DND-41 (cell line): ENCODE results near the gene DAPL1.

Experiments
- ATAC-seq: fragments of 200-7000 bp; cut with Tn5 transposase; 3 replicates; pipeline ENCODE4 v1.9.1; 2021; ENCODE audit warnings: low read depth; ENCODE audit not compliant: insufficient read depth
- DNase-seq: peaks from one replicate; pipeline ENCODE4 v3.0.0-alpha.2; 2020
- H2AFZ ChIP-seq: 2 replicates; pipeline ENCODE4 v1.6.0; 2012; ENCODE audit warnings: low read depth, low read length
- H3K27ac ChIP-seq: 2 replicates; pipeline ENCODE4 v1.5.1; 2012; ENCODE audit warnings: low read length, inconsistent platforms
- H3K27me3 ChIP-seq: fragments of 200-600 bp; sonication (generic); 2 replicates; pipeline ENCODE4 v1.6.0; 2012; ENCODE audit warnings: low read length, mild to moderate bottlenecking, inconsistent platforms; ENCODE audit not compliant: insufficient read depth, poor library complexity
- H3K36me3 ChIP-seq: 2 replicates; pipeline ENCODE4 v1.5.1; 2012; ENCODE audit warnings: low read length, inconsistent platforms; ENCODE audit not compliant: insufficient read depth
- H3K4me1 ChIP-seq: 2 replicates; pipeline ENCODE4 v1.5.1; 2012; ENCODE audit warnings: mild to moderate bottlenecking, low read length; ENCODE audit not compliant: insufficient read depth
- H3K4me2 ChIP-seq: 2 replicates; pipeline ENCODE4 v1.6.0; 2012; ENCODE audit warnings: mild to moderate bottlenecking, moderate library complexity, low read length, inconsistent platforms; ENCODE audit not compliant: insufficient read depth
- H3K4me3 ChIP-seq, 2 experiments: fragments of 200-600 bp in 1 of 2; shearing (Covaris generic) in 1 of 2; 2 replicates each; pipeline ENCODE4 v1.5.1; 2012 to 2016; ENCODE audit warnings: inconsistent platforms in 2 of 2, low read length in 2 of 2, mild to moderate bottlenecking in 2 of 2, low read depth in 1 of 2, moderate library complexity in 1 of 2
- H3K79me2 ChIP-seq: 2 replicates; pipeline ENCODE4 v1.6.0; 2012; ENCODE audit warnings: low read length, inconsistent platforms; ENCODE audit not compliant: insufficient read depth
- H3K9ac ChIP-seq: 2 replicates; pipeline ENCODE4 v1.6.0; 2012; ENCODE audit warnings: low read depth, mild to moderate bottlenecking, inconsistent platforms, low read length, moderate library complexity
- H3K9me3 ChIP-seq: 2 replicates; pipeline ENCODE4 v1.5.1; 2012; ENCODE audit warnings: low read length, moderate library complexity, mild to moderate bottlenecking, inconsistent platforms; ENCODE audit not compliant: insufficient read depth, severe bottlenecking
- H4K20me1 ChIP-seq: 2 replicates; pipeline ENCODE4 v1.6.0; 2012; ENCODE audit warnings: low read length; ENCODE audit not compliant: insufficient read depth
- CTCF ChIP-seq: IDR thresholded peaks from 2 replicates; pipeline ENCODE4 v1.5.1; 2012; ENCODE audit warnings: borderline replicate concordance, low read length, moderate library complexity, mild to moderate bottlenecking; ENCODE audit not compliant: poor library complexity, severe bottlenecking; ENCODE audit errors: extremely low read depth
- EZH2 ChIP-seq: IDR thresholded peaks from 3 replicates; pipeline ENCODE4 v1.6.1; 2012; ENCODE audit warnings: borderline replicate concordance, low read depth, mild to moderate bottlenecking, moderate library complexity, low read length, inconsistent platforms; ENCODE audit not compliant: severe bottlenecking

The DAPL1 gene

GRCh38 chr2:158805255-158805654 is 10.1 kb downstream of the DAPL1 start:
- H3K4me2 ChIP-seq: no peak overlapping the region
- TF ChIP-seq CTCF (no peak), EZH2 (no peak)
- H3K36me3 ChIP-seq: no peaks in the 10 kb centered on the region
- no peak overlapping the region for H3K4me3 ChIP-seq
- no peak overlapping the region for H3K9ac ChIP-seq
- no peaks in the 10 kb centered on the region for H3K4me1 ChIP-seq
- no peak for ATAC-seq
- H3K27ac ChIP-seq: no peak overlapping the region
- no peak overlapping the region for H2AFZ ChIP-seq
- no peaks in the 10 kb centered on the region for H3K9me3 ChIP-seq
- no peaks in the 10 kb centered on the region for H3K79me2 ChIP-seq
- no peak for DNase-seq
- no peaks in the 10 kb centered on the region for H4K20me1 ChIP-seq
- H3K27me3 ChIP-seq: peaks cover 18% of the 10 kb centered on the region

DNA sequence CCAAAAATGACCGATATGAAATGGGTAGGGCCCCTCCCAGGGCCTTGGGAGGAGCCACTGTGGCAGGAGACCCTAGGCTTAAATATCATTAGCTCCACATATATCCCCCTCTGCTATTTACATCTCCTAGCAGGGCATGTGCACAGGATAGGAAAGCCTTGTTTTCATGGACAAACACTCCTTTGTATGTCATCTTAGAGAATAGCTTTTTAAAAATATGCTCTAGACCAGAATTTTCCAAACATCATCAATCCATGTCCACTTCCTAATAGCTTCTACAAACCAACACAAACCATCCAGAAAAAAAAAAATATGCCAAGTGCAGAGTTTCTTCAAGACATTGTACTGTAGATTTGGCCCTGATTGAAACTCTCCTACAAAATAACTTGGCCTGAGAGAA is 10.8 kb downstream of the DAPL1 start:
- Histone ChIP-seq H3K9me3 (no peaks in the 10 kb centered on the region), H3K4me3 (no peak overlapping the region), H3K4me1 (no peaks in the 10 kb centered on the region), H3K4me2 (no peak overlapping the region), H3K36me3 (no peaks in the 10 kb centered on the region), H3K27me3 (peaks cover 22% of the 10 kb centered on the region), H2AFZ (no peak overlapping the region), H4K20me1 (no peaks in the 10 kb centered on the region), H3K27ac (no peak overlapping the region), H3K79me2 (no peaks in the 10 kb centered on the region), H3K9ac (no peak overlapping the region)
- ATAC-seq (no peak), DNase-seq (no peak)
- TF ChIP-seq EZH2 (no peak), CTCF (no peak)

- no peaks in the 10 kb centered on the region for H3K36me3 ChIP-seq
- peaks cover 23% of the 10 kb centered on the region for H3K27me3 ChIP-seq
- no peaks in the 10 kb centered on the region for H4K20me1 ChIP-seq
- no peak for TF ChIP-seq CTCF
- TF ChIP-seq EZH2: no peak
- ATAC-seq (no peak), DNase-seq (no peak)
- no peak overlapping the region for H3K4me2 ChIP-seq
- no peak overlapping the region for H3K9ac ChIP-seq
- no peak overlapping the region for H2AFZ ChIP-seq
- no peak overlapping the region for H3K27ac ChIP-seq
- no peaks in the 10 kb centered on the region for H3K79me2 ChIP-seq
- H3K4me3 ChIP-seq: no peak overlapping the region
- no peaks in the 10 kb centered on the region for H3K9me3 ChIP-seq
- no peaks in the 10 kb centered on the region for H3K4me1 ChIP-seq
These were observed 11.8 kb downstream of the DAPL1 start for GRCh38 chr2:158806941-158807340.

DNA sequence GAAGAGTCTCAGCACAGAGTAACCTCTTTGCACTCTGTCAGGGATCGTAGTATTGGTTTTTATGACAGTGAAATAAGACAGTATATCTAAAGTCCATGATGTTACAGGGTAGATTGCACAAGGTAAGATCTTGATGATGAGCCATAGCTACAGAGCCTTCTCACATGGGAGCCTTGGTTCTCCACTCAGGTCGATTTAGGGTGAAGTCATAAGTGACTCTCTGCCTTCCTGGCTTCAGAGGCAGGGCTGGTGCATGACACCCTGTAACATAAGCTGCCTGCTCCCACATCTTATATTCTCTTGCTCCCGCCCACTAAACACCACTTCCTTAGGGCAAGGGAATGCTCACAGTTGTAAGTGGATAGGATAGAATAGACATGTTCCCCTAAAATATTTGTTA is 13.3 kb downstream of the DAPL1 start:
- TF ChIP-seq CTCF: no peak
- no peak for TF ChIP-seq EZH2
- Histone ChIP-seq H3K4me2 (no peak overlapping the region), H2AFZ (no peak overlapping the region), H3K4me3 (no peak overlapping the region), H3K27me3 (peaks cover 16% of the 10 kb centered on the region), H3K9ac (no peak overlapping the region), H3K27ac (no peak overlapping the region), H3K79me2 (no peaks in the 10 kb centered on the region), H3K36me3 (no peaks in the 10 kb centered on the region), H3K9me3 (no peaks in the 10 kb centered on the region), H3K4me1 (no peaks in the 10 kb centered on the region), H4K20me1 (no peaks in the 10 kb centered on the region)
- no peak for ATAC-seq
- DNase-seq: no peak
